ENCODE measurements around the gene PIEZO1. TPM values are rescaled to one million over a fixed set of nuclear protein-coding genes. Genes with fewer than 3 reads are reported as not detected.

Gene PIEZO1
- total and polyA plus RNA-seq, 7 donors = 18.0 to 242 (median 126) TPM

GRCh38 chr16:88817785-88818574 lies 33.0 kb upstream of the PIEZO1 start:
- Histone ChIP-seq H3K27me3 (no peaks in the 10 kb centered on the region), H3K36me3 (peaks cover 6 to 24% (median 7%) of the 10 kb centered on the region in 4 donors), H3K9me3 (no peaks in the 10 kb centered on the region), H3K4me3 (no peak overlapping the region), H3K27ac (no peak overlapping the region), H3K4me1 (peaks cover 0 to 6% (median 3%) of the 10 kb centered on the region in 4 donors)
- 86 to 88% methylated on average over 40 of the region's 40 CpGs for WGBS, 2 donors
- no peak for TF ChIP-seq POLR2A (IDR thresholded peaks at IDR 0.05)
- TF ChIP-seq CTCF (IDR thresholded peaks at IDR 0.05) = no peak
- TF ChIP-seq EP300 (IDR thresholded peaks at IDR 0.05) = no peak
- intact Hi-C loops (cut with DNase I) = no loop called here
- no peak for DNase-seq

GRCh38 chr16:88816736-88817535 lies 31.9 kb upstream of the PIEZO1 start:
- 70 to 83% methylated on average over 41 of the region's 41 CpGs for WGBS, 2 donors
- Histone ChIP-seq H3K4me1 (peaks cover 0 to 17% (median 12%) of the 10 kb centered on the region in 4 donors), H3K36me3 (peaks cover 0 to 14% (median 2%) of the 10 kb centered on the region in 4 donors), H3K4me3 (no peak overlapping the region), H3K9me3 (no peaks in the 10 kb centered on the region), H3K27ac (no peak overlapping the region), H3K27me3 (no peaks in the 10 kb centered on the region)
- intact Hi-C loops (cut with DNase I) = no loop called here
- no peak for TF ChIP-seq CTCF (IDR thresholded peaks at IDR 0.05)
- TF ChIP-seq POLR2A (IDR thresholded peaks at IDR 0.05) = no peak
- TF ChIP-seq POLR2AphosphoS5 (IDR thresholded peaks at IDR 0.05) = no peak
- no peak for TF ChIP-seq EP300 (IDR thresholded peaks at IDR 0.05)
- DNase-seq = no peak

GRCh38 chr16:88815901-88816589 lies 31.0 kb upstream of the PIEZO1 start:
- no peak overlapping the region for H3K27ac ChIP-seq
- no peak overlapping the region for H3K4me3 ChIP-seq
- DNase-seq = no peak
- intact Hi-C loops (cut with DNase I) = no loop called here
- peaks cover 0 to 22% (median 14%) of the 10 kb centered on the region in 4 donors for H3K4me1 ChIP-seq
- H3K36me3 ChIP-seq = peaks cover 0 to 5% (median 0%) of the 10 kb centered on the region in 4 donors
- no peaks in the 10 kb centered on the region for H3K9me3 ChIP-seq
- 28 to 52% methylated on average over 19 of the region's 19 CpGs for WGBS, 2 donors
- no peaks in the 10 kb centered on the region for H3K27me3 ChIP-seq
- TF ChIP-seq CTCF (IDR thresholded peaks at IDR 0.05) (peak; percentile 19 to 60 (median 56)), EP300 (IDR thresholded peaks at IDR 0.05) (no peak), POLR2AphosphoS5 (IDR thresholded peaks at IDR 0.05) (peak in 1 of 4 donors; percentile 9), POLR2A (IDR thresholded peaks at IDR 0.05) (no peak)

GRCh38 chr16:88815227-88815626 lies 30.2 kb upstream of the PIEZO1 start:
- Histone ChIP-seq H3K27ac (no peak overlapping the region), H3K36me3 (no peaks in the 10 kb centered on the region), H3K27me3 (no peaks in the 10 kb centered on the region), H3K4me1 (peaks cover 0 to 30% (median 22%) of the 10 kb centered on the region in 4 donors), H3K9me3 (no peaks in the 10 kb centered on the region), H3K4me3 (no peak overlapping the region)
- DNase-seq = no peak
- TF ChIP-seq POLR2AphosphoS5 (IDR thresholded peaks at IDR 0.05) = no peak
- TF ChIP-seq POLR2A (IDR thresholded peaks at IDR 0.05) = no peak
- TF ChIP-seq CTCF (IDR thresholded peaks at IDR 0.05) = no peak
- no peak for TF ChIP-seq EP300 (IDR thresholded peaks at IDR 0.05)
- intact Hi-C loops (cut with DNase I) = no loop called here
- WGBS, 2 donors = 84 to 90% methylated on average over 10 of the region's 10 CpGs
